Activated naive CD4-positive, alpha-beta T cell treated with anti-CD3 and anti-CD28 coated beads for 36 hours (primary cell): Measurements from ENCODE around the gene PNO1. TPM values are rescaled to one million over a fixed set of nuclear protein-coding genes. Genes with fewer than 3 reads are reported as not detected.

Experiments used
- total RNA-seq, 2 experiments: library from RNA; stranded (reverse); gene quantifications; one replicate each; pipeline ENCODE4 v1.2.3, GENCODE V29; 2021

Gene PNO1
- total RNA-seq, 2 experiments from 2014 or later: 14.5 to 14.6 TPM

Other genes with a start within 250 kb of the PNO1 start
- 10 to 100 TPM; 19.0 to 21.4 TPM for gene C1D, start 94.9 kb upstream of the PNO1 start, total RNA-seq
- 10 to 100 TPM; 61.3 to 63.5 TPM for gene PPP3R1, start 94.6 kb downstream of the PNO1 start, total RNA-seq
- not detected for gene CNRIP1, start 162.1 kb downstream of the PNO1 start, total RNA-seq
- 1 to 10 TPM in 1 of 2 experiments, under 1 TPM in 1; 0.77 to 1.1 TPM for gene PLEK, start 207.4 kb downstream of the PNO1 start, total RNA-seq